IMR-90 (cell line): ENCODE results near the gene PCBP3. TPM values are rescaled to one million over a fixed set of nuclear protein-coding genes. Genes with fewer than 3 reads are reported as not detected.

Experiments used
- ATAC-seq: fragments of 200-7000 bp; cut with Tn5 transposase; 2 replicates; pipeline ENCODE4 v1.9.1; 2020; ENCODE audit warnings: low read depth, mild to moderate bottlenecking, moderate library complexity
- BruUV-seq: library from RNA; stranded (reverse); fragments of 400-500 nt; replicated peaks from 2 replicates; lab custom pipeline; 2021; lab: Mats Ljungman, UMichigan
- CTCF ChIA-PET: fragments of 300-600 bp; formaldehyde crosslinking; extraction: SDS; loops from one replicate; lab custom pipeline; 2021; ENCODE audit warnings: antibody characterized with exemption; lab: Yijun Ruan, JAX
- POLR2A ChIA-PET: fragments of 300-600 bp; sonication (Branson Sonifier 250); formaldehyde crosslinking; loops from one replicate; lab custom pipeline; 2022; ENCODE audit warnings: antibody characterized with exemption; ENCODE audit not compliant: unreplicated experiment; lab: Charles Lee
- DNase-seq: peaks from one replicate; pipeline ENCODE4 v3.0.0; 2013
- H2AFZ ChIP-seq: replicated peaks from 2 replicates; pipeline ENCODE3; 2013; ENCODE audit warnings: low read length, mild to moderate bottlenecking; ENCODE audit not compliant: poor library complexity
- H2AK5ac ChIP-seq: 2 replicates; pipeline ENCODE4 v1.6.1; 2013; ENCODE audit warnings: low read depth, low read length, inconsistent platforms
- H2AK9ac ChIP-seq: replicated peaks from 2 replicates; pipeline ENCODE3; 2013; ENCODE audit warnings: mild to moderate bottlenecking, low read depth, low read length, moderate library complexity; ENCODE audit not compliant: poor library complexity
- H2BK120ac ChIP-seq: 2 replicates; pipeline ENCODE4 v1.6.1; 2013; ENCODE audit warnings: low read depth, low read length, inconsistent platforms
- H2BK15ac ChIP-seq: 3 replicates; pipeline ENCODE4 v1.6.1; 2013; ENCODE audit warnings: low read depth, low read length, inconsistent platforms
- H2BK20ac ChIP-seq: 2 replicates; pipeline ENCODE4 v1.6.1; 2013; ENCODE audit warnings: low read depth, mild to moderate bottlenecking, inconsistent platforms, low read length, moderate library complexity
- H2BK5ac ChIP-seq: 2 replicates; pipeline ENCODE4 v1.6.1; 2013; ENCODE audit warnings: mild to moderate bottlenecking, low read depth, low read length, inconsistent platforms; ENCODE audit not compliant: poor library complexity, severe bottlenecking
- H3K14ac ChIP-seq: replicated peaks from 2 replicates; pipeline ENCODE4 v1.6.1; 2013; ENCODE audit warnings: low read depth, low read length, inconsistent platforms
- H3K18ac ChIP-seq: 2 replicates; pipeline ENCODE4 v1.6.1; 2013; ENCODE audit warnings: low read depth, low read length, control low read depth
- H3K23ac ChIP-seq: 2 replicates; pipeline ENCODE4 v1.6.1; 2013; ENCODE audit warnings: low read depth, low read length, inconsistent platforms
- H3K27ac ChIP-seq: 2 replicates; pipeline ENCODE4 v1.5.1; 2013; ENCODE audit warnings: mild to moderate bottlenecking, control low read depth, low read length; ENCODE audit not compliant: insufficient read depth
- H3K27me3 ChIP-seq: 2 replicates; pipeline ENCODE4 v1.6.1; 2013; ENCODE audit warnings: low read length; ENCODE audit not compliant: control insufficient read depth, insufficient read depth
- H3K36me3 ChIP-seq: 2 replicates; pipeline ENCODE4 v1.6.1; 2013; ENCODE audit warnings: low read length, mixed read lengths; ENCODE audit not compliant: control insufficient read depth, insufficient read depth
- H3K4ac ChIP-seq: 2 replicates; pipeline ENCODE4 v1.6.1; 2013; ENCODE audit warnings: low read depth, low read length, inconsistent platforms
- H3K4me1 ChIP-seq: 2 replicates; pipeline ENCODE4 v1.6.1; 2013; ENCODE audit warnings: low read length, mixed read lengths; ENCODE audit not compliant: control insufficient read depth, insufficient read depth
- H3K4me2 ChIP-seq: 2 replicates; pipeline ENCODE4 v1.6.1; 2013; ENCODE audit warnings: low read depth, mild to moderate bottlenecking, control low read depth, low read length, moderate library complexity
- H3K4me3 ChIP-seq: 2 replicates; pipeline ENCODE4 v1.5.1; 2013; ENCODE audit warnings: low read depth, mild to moderate bottlenecking, control low read depth, low read length, moderate library complexity; ENCODE audit not compliant: insufficient read depth
- H3K56ac ChIP-seq: 2 replicates; pipeline ENCODE4 v1.6.1; 2013; ENCODE audit warnings: low read length, inconsistent platforms; ENCODE audit not compliant: insufficient read depth; ENCODE audit errors: extremely low read depth
- H3K79me1 ChIP-seq, 2 experiments: 2 replicates each; pipeline ENCODE4 v1.6.1; 2013; ENCODE audit warnings: low read length in 2 of 2, inconsistent platforms in 1 of 2, low read depth in 1 of 2
- H3K9ac ChIP-seq: 2 replicates; pipeline ENCODE4 v1.6.1; 2013; ENCODE audit warnings: low read depth, low read length, control low read depth
- H3K9me1 ChIP-seq: 2 replicates; pipeline ENCODE4 v1.6.1; 2013; ENCODE audit warnings: low read length, inconsistent platforms; ENCODE audit not compliant: insufficient read depth
- H3K9me3 ChIP-seq: 2 replicates; pipeline ENCODE4 v1.6.1; 2013; ENCODE audit warnings: low read length; ENCODE audit not compliant: control insufficient read depth, insufficient read depth
- H4K20me1 ChIP-seq: 2 replicates; pipeline ENCODE4 v1.6.1; 2013; ENCODE audit warnings: low read length, inconsistent platforms; ENCODE audit not compliant: insufficient read depth
- H4K5ac ChIP-seq: 2 replicates; pipeline ENCODE4 v1.6.1; 2013; ENCODE audit warnings: mild to moderate bottlenecking, low read depth, low read length, control low read depth
- H4K8ac ChIP-seq, 2 experiments: 2 replicates each; pipeline ENCODE4 v1.6.1; 2013; ENCODE audit warnings: low read depth in 2 of 2, low read length in 2 of 2, control low read depth in 1 of 2, inconsistent platforms in 1 of 2
- H4K91ac ChIP-seq: 2 replicates; pipeline ENCODE4 v1.6.1; 2013; ENCODE audit warnings: low read depth, low read length, inconsistent platforms; ENCODE audit not compliant: insufficient read depth
- BHLHE40 ChIP-seq: fragments of 150-350 bp; IDR thresholded peaks from 2 replicates; pipeline ENCODE4 v1.6.1; 2016; ENCODE audit warnings: mild to moderate bottlenecking, low read depth, low read length
- CEBPB ChIP-seq: IDR thresholded peaks from 2 replicates; pipeline ENCODE4 v1.6.1; 2012; ENCODE audit warnings: low read depth, low read length, improper control_type of control experiment
- CHD1 ChIP-seq: IDR thresholded peaks from 2 replicates; pipeline ENCODE4 v1.6.1; 2012; ENCODE audit warnings: low read depth, low read length, improper control_type of control experiment
- MXI1 ChIP-seq: IDR thresholded peaks from 2 replicates; pipeline ENCODE4 v1.6.1; 2012; ENCODE audit warnings: low read depth, mild to moderate bottlenecking, low read length, moderate library complexity, borderline replicate concordance
- RAD21 ChIP-seq: IDR thresholded peaks from 2 replicates; pipeline ENCODE4 v1.6.1; 2012; ENCODE audit warnings: low read length, improper control_type of control experiment
- SMC3 ChIP-seq: fragments of 150-350 bp; IDR thresholded peaks from 2 replicates; pipeline ENCODE4 v1.6.1; 2016; ENCODE audit warnings: low read depth, mild to moderate bottlenecking, antibody characterized with exemption, low read length, moderate library complexity
- WGBS, 2 experiments: methylation state at CpG; one replicate each; pipeline versions ENCODE4 v1.1.5 to v1.1.7; 2013; ENCODE audit warnings: missing lambda C conversion rate in 2 of 2; ENCODE audit not compliant: insufficient read length in 1 of 2; ENCODE audit errors: extremely low coverage in 2 of 2; 5-methylcytosine and 5-hydroxymethylcytosine counted together
- dilution Hi-C: fragments of 300-500 bp; cut with HindIII; formaldehyde crosslinking; loops from one replicate; pipeline ENCODE4 v1.14.3; 2018; ENCODE audit warnings: low sequenced_read_pairs; ENCODE audit not compliant: unreplicated experiment
- in situ Hi-C: fragments of 300-500 bp; cut with MboI; formaldehyde crosslinking; loops from 3 replicates; pipeline ENCODE4 v1.14.3; 2019; ENCODE audit warnings: low sequenced_read_pairs, inconsistent platforms, mixed read lengths
- intact Hi-C: fragments of 100-400 bp; cut with micrococcal nuclease; formaldehyde crosslinking; loops from 2 replicates; pipeline ENCODE4 v1.10.0; 2022
- polyA plus RNA-seq, 3 experiments: library from polyadenylated mRNA; depleted of rRNA; stranded (reverse); fragments of >200 nt; gene quantifications; 2 replicates each; pipeline ENCODE4 v1.2.3, GENCODE V29; 2012; ENCODE audit warnings: low replicate concordance in 1 of 3
- total RNA-seq: library from RNA; depleted of rRNA; stranded (reverse); fragments of >200 nt; gene quantifications from 2 replicates; pipeline ENCODE4 v1.2.3, GENCODE V29; 2012

The PCBP3 gene
- total and polyA plus RNA-seq, 2 of the 4 experiments (the other 2 are of a cell fraction): 2.9 to 3.9 TPM

DNA sequence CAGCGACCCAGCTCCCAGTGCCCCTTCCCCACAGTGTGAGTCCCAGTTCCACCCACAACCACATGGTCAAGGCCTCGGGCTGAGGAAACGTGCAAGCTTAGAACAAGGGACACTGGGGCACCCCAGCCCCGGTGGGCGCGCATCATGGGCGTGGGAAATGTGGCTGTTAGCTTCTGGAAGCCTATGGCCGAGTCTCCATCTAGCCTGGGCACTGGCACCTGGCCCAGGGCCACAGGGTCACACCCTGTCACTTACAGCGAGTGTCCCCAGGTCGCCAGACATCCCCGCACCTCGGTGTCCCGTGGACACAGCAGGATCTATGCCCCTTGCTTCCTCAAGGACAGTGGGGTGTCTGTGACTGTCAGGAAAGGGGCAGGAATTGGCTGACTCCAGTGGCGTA, 301.1 kb downstream of the PCBP3 start:
- H3K4me3 ChIP-seq: no peak overlapping the region
- ATAC-seq (no peak), DNase-seq (no peak)
- ChIA-PET CTCF (no interaction called here), POLR2A (no interaction called here)
- no peak overlapping the region for H4K5ac ChIP-seq
- H3K79me1 ChIP-seq: no peaks in the 10 kb centered on the region
- no peak overlapping the region for H3K14ac ChIP-seq
- no peak overlapping the region for H3K23ac ChIP-seq
- H3K9ac ChIP-seq: no peak overlapping the region
- H3K9me1 ChIP-seq: no peaks in the 10 kb centered on the region
- TF ChIP-seq CHD1 (no peak), RAD21 (no peak), CEBPB (no peak), BHLHE40 (no peak), MXI1 (no peak), SMC3 (no peak)
- H2BK5ac ChIP-seq: no peak overlapping the region
- no peak overlapping the region for H3K27ac ChIP-seq
- intact Hi-C loops: no loop called here
- dilution Hi-C loops: no loop called here
- no peak overlapping the region for H4K8ac ChIP-seq
- no TSS peak for BruUV-seq
- no peak overlapping the region for H3K4ac ChIP-seq
- H3K9me3 ChIP-seq: no peaks in the 10 kb centered on the region
- no peak overlapping the region for H3K4me2 ChIP-seq
- H3K18ac ChIP-seq: no peak overlapping the region
- no peaks in the 10 kb centered on the region; the same call in 1 of the 2 replicates for H3K27me3 ChIP-seq
- no peaks in the 10 kb centered on the region for H3K4me1 ChIP-seq
- H2AFZ ChIP-seq: no peak overlapping the region
- H3K56ac ChIP-seq: no peak overlapping the region
- H2AK5ac ChIP-seq: no peak overlapping the region
- 75% methylated on average over 4 of the region's 14 CpGs; no CpG with 5 or more reads in 1 of the 2 experiments for whole genome bisulfite sequencing, 2 experiments
- no peaks in the 10 kb centered on the region for H3K36me3 ChIP-seq
- in situ Hi-C loops: no loop called here
- H4K20me1 ChIP-seq: no peaks in the 10 kb centered on the region
- no peak overlapping the region for H2BK20ac ChIP-seq
- no peak overlapping the region for H4K91ac ChIP-seq
- no peak overlapping the region for H2BK120ac ChIP-seq
- H2AK9ac ChIP-seq: no peak overlapping the region
- no peak overlapping the region for H2BK15ac ChIP-seq
